Epithelial cell of proximal tubule (primary cell): ENCODE data around the gene CRTC2. TPM values are rescaled to one million over a fixed set of nuclear protein-coding genes. Genes with fewer than 3 reads are reported as not detected.
A peak's percentile ranks its signal among the peaks of the same experiment; 100 is the strongest.

Experiments used
- DNase-seq: peaks from one replicate; pipeline ENCODE4 v3.0.0-alpha.2; 2011; ENCODE audit warnings: low read depth
- H3K4me3 ChIP-seq: 2 replicates; pipeline ENCODE4 v1.5.1; 2011; ENCODE audit warnings: low read depth, mild to moderate bottlenecking, low read length
- total RNA-seq: library from RNA; depleted of rRNA; stranded (reverse); fragments of >200 nt; gene quantifications from 2 replicates; pipeline ENCODE4 v1.2.3, GENCODE V29; 2015
- TF ChIP-seq, protein P1 (sequence below): conservative IDR thresholded peaks from 2 replicates; pipeline ENCODE4 v1.5.1; 2012; ENCODE audit warnings: low read depth, mild to moderate bottlenecking, low read length

Gene CRTC2
- total RNA-seq, 1 donor from 2014 or later: 24.6 TPM

DNA sequence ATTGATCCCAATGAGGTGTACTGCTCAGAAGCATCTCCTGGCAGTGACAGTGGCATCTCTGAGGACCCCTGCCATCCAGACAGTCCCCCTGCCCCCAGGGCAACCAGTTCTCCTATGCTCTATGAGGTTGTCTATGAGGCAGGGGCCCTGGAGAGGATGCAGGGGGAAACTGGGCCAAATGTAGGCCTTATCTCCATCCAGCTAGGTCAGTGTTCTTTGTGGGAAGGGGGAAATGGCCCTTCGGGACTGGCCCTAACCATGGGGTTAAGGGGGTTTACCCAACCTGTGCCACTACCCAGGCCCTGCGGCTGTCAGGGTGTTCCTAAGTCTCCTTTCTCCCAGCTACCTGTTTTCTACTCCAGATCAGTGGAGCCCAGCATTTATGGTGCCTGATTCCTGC lies 10.6 kb upstream of the CRTC2 start:
- no peak for DNase-seq
- peak overlapping the region; percentile 67 for H3K4me3 ChIP-seq
- TF ChIP-seq, protein P1, sequence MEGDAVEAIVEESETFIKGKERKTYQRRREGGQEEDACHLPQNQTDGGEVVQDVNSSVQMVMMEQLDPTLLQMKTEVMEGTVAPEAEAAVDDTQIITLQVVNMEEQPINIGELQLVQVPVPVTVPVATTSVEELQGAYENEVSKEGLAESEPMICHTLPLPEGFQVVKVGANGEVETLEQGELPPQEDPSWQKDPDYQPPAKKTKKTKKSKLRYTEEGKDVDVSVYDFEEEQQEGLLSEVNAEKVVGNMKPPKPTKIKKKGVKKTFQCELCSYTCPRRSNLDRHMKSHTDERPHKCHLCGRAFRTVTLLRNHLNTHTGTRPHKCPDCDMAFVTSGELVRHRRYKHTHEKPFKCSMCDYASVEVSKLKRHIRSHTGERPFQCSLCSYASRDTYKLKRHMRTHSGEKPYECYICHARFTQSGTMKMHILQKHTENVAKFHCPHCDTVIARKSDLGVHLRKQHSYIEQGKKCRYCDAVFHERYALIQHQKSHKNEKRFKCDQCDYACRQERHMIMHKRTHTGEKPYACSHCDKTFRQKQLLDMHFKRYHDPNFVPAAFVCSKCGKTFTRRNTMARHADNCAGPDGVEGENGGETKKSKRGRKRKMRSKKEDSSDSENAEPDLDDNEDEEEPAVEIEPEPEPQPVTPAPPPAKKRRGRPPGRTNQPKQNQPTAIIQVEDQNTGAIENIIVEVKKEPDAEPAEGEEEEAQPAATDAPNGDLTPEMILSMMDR: no peak

DNA sequence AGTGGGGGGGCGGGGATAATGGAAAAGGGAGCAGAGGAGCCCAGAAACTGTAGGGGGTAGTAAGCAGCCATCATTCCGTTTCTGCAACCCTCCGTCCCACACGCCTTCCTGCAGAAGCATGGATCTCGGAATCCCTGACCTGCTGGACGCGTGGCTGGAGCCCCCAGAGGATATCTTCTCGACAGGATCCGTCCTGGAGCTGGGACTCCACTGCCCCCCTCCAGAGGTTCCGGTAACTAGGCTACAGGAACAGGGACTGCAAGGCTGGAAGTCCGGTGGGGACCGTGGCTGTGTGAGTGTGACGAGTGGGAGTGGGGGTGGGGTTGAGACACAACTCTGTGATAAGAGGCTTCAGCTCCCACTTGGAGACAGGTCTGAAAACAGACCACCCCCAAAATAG lies 10.0 kb upstream of the CRTC2 start:
- no peak for DNase-seq
- peak overlapping the region; percentile 67 for H3K4me3 ChIP-seq
- TF ChIP-seq, protein P1: no peak

- no peak for DNase-seq
- TF ChIP-seq, protein P1: no peak
- H3K4me3 ChIP-seq: peak overlapping the region; percentile 67
Observed at GRCh38 chr1:153968000-153968363, 9.6 kb upstream of the CRTC2 start.

DNA sequence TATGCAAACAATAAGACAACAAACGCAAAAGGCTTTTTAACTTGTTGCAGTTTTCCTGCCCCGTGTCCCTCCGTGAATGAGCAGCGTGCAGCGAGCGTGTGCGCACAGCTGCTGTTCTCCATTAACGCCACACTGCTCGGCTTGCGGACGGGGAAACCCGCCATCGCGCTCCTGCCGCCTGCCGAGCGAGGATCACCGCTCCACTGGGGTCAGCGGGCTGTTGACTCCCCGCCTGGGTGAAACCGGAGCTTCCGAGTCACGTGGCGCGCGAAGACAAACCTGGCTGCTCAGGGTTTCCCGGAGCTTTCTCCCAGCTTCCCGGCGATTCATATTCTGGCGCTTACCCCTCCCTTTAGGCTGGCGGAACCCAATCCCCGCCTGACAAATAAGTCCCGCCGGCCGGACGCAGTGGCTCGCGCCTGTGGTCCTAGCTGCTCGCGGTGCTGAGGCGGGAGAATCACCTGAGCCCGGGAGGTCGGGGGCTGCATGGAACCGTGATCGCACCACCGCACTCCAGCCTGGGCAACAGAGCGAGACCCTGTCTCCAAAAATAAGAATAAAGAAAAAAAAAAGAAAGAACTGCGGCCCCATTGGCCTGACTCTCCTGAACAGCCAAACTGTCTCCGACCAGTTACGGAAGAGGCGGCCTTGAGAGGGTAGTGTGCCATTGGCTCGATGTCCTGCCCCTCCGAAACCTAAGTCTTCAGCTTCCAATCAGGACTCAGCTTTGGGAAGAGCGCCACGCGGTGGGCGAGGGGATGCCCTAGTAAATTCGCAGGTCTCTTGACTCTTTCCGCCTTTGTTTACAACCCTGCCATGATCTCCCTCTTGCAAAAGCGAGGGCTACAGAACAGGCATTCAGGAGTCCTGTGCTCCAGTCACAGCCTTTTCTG lies 8.9 kb upstream of the CRTC2 start, which contains the start of gene CREB3L4:
Gene CREB3L4 (plus strand): TSS at position 796 of the 893 bp plus-strand sequence. CDS start 624 bp downstream, outside the sequence.
- TF ChIP-seq, protein P1: peak; percentile 44
- H3K4me3 ChIP-seq: peak within 1 kb of the TSS; percentile 67
- DNase-seq: no peak

- no peak for DNase-seq
- TF ChIP-seq, protein P1: no peak
- H3K4me3 ChIP-seq: peak overlapping the region; percentile 69
Observed at GRCh38 chr1:153963850-153964331, 5.5 kb upstream of the CRTC2 start.

DNA sequence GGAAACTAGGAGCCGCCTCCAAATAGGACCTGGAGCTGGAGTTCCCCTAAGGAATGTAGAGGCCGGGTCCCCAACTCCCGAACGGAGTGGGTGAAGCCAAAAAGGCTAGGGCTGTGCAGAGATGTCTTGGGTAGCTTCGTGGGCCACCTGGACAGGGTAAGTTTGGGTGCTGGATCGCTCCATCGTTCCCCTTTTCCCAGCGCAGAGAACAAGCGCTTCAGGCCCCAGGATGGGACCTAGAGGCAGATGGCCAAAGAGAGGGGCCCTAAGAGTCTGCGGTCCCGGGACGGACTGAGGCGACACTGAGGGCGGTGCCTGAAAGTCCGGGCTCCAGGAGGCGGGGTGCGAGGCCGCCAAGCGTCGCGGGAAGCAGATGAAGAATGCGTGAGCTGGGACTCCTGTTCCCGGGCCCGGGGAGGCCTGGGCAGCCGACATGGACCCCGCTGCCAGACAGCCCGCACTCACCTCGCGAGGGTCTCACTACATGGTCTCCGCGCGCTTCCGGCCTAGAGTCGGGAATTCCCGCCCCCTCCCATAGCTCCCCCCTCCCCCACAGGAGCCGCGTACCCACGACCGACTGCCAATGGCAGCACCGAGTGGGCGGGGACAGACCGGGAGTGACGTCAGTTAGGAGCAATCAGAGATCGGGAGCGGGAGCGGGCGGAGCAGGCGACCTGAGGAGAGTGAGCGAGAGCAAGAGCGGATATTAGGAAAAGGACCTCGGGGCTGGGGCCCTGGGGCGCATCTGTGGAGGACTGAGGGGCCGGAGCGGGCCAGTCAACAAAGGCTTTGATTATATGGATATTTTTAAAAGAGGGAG lies 4.8 kb upstream of the CRTC2 start, which contains the start of gene SLC39A1:
Gene SLC39A1 (minus strand): TSS at position 508 of the 820 bp plus-strand sequence. CDS start 822 bp downstream, outside the sequence.
- TF ChIP-seq, protein P1: no peak
- peak within 1 kb of the TSS; percentile 69 for H3K4me3 ChIP-seq
- no peak for DNase-seq
